ENCODE results near the gene RHOBTB1. TPM values are rescaled to one million over a fixed set of nuclear protein-coding genes. Genes with fewer than 3 reads are reported as not detected.
"Not testable (repeated sequence)": the region's sequence is repeated elsewhere in the genome, so short reads cannot be mapped to it uniquely, and the experiment has no call there.

Gene RHOBTB1
- total and polyA plus RNA-seq, 5 donors = 5.8 to 13.8 (median 9.7) TPM

DNA sequence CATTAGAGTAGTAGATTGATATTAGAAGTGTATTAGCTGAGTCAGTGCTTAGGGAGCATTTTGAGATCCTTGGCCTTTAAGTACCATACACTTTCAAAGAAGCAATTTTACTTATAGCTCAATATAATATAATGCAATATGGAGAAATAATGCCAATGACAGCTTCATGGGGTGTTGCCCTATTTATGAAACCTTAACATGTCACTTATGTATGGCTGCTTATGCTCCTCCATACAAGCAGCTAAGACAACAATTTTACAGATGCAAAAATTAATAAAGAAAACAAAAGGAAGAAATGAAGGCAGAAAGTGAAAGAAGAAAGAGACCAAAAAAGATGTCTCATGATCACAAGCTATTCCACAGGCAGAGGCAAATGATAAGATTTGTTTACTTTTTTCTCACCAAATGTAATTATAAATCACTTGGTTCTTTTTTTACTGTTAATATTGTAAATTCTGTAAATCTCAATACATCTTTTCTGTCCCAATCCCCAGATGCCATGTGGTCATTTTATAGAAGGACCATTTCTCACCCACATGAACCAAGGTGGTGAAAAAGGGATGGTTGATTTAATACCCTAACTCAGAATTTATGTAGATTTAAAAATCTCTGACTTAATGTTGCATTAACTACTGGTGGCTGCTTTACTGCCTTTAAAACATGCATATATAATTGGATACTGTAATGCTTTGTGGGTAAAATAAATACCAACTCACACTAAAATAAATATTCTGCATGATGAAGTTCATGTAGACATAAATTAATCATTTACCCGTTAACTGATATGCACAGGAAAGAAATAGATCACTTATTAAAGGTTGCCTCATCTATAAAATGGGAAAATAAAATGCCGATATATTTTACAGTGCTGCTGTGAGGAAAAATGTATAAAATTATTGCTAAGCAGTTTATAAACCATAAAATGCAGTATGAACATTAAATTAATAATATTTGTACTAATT is 33.5 kb upstream of the RHOBTB1 start:
- intact Hi-C loops (cut with DNase I) = no loop called here
- 95% methylated on average over 2 of the region's 2 CpGs for WGBS
- DNase-seq = no peak
- Histone ChIP-seq H3K9me3 (ENCODE audit: control insufficient read depth, low read length) (no peaks in the 10 kb centered on the region), H3K4me1 (ENCODE audit: control insufficient read depth, insufficient read depth, low read length) (peaks cover 2% of the 10 kb centered on the region), H3K27ac (ENCODE audit: low read length) (no peak overlapping the region), H3K27me3 (ENCODE audit: control insufficient read depth, insufficient read depth) (no peaks in the 10 kb centered on the region), H3K4me3 (ENCODE audit: low read length) (no peak overlapping the region)
- no peak for ATAC-seq

DNA sequence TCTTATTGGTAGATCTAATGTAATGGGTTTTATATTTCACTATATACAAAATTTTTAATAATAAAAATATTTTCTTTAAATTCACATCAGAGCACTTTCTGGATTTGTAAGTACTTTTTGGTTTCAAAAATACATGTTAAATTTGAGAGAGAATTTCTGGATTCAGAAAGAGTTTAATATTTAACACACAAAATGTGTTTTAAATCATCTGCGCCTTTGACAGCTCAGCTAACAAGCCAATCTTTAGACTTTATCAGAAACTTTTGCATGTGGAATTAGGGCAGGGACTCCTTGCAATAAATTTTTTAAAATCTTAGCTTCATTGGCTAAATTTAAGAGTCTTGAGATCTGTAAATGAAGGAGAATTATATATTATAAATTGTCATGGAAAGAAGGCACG is 32.7 kb upstream of the RHOBTB1 start:
- H3K27ac ChIP-seq (ENCODE audit: low read length) = no peak overlapping the region
- H3K4me3 ChIP-seq (ENCODE audit: low read length) = no peak overlapping the region
- H3K4me1 ChIP-seq (ENCODE audit: control insufficient read depth, insufficient read depth, low read length) = peaks cover 2% of the 10 kb centered on the region
- ATAC-seq = no peak
- DNase-seq = no peak
- H3K27me3 ChIP-seq (ENCODE audit: control insufficient read depth, insufficient read depth) = no peaks in the 10 kb centered on the region
- 75% methylated on average over 2 of the region's 2 CpGs for WGBS
- no peaks in the 10 kb centered on the region for H3K9me3 ChIP-seq (ENCODE audit: control insufficient read depth, low read length)
- intact Hi-C loops (cut with DNase I) = no loop called here

DNA sequence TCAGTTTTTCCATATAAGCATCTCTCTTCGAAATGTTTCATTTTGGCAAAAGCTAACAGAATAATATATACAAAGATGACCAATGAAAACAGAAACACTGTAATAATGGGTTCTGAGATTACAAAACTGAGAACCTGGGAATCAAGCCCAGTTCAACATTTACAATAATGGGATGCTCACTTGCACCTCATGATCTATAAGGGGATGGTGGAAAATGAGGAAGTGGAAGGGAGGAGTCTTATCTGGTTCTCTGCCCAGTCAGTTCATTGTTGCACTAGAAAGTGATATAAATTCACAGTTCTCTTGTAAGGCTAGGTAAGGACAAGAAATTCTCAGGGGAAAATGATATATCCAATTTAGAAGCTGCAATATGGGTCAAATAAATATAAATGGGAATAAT is 31.7 kb upstream of the RHOBTB1 start:
- Histone ChIP-seq H3K4me1 (ENCODE audit: control insufficient read depth, insufficient read depth, low read length) (peaks cover 2% of the 10 kb centered on the region), H3K27ac (ENCODE audit: low read length) (no peak overlapping the region), H3K27me3 (ENCODE audit: control insufficient read depth, insufficient read depth) (no peaks in the 10 kb centered on the region), H3K4me3 (ENCODE audit: low read length) (no peak overlapping the region), H3K9me3 (ENCODE audit: control insufficient read depth, low read length) (no peaks in the 10 kb centered on the region)
- ATAC-seq (no peak), DNase-seq (no peak)
- intact Hi-C loops (cut with DNase I) = no loop called here
- 66% methylated on average over 1 of the region's 1 CpG for WGBS

DNA sequence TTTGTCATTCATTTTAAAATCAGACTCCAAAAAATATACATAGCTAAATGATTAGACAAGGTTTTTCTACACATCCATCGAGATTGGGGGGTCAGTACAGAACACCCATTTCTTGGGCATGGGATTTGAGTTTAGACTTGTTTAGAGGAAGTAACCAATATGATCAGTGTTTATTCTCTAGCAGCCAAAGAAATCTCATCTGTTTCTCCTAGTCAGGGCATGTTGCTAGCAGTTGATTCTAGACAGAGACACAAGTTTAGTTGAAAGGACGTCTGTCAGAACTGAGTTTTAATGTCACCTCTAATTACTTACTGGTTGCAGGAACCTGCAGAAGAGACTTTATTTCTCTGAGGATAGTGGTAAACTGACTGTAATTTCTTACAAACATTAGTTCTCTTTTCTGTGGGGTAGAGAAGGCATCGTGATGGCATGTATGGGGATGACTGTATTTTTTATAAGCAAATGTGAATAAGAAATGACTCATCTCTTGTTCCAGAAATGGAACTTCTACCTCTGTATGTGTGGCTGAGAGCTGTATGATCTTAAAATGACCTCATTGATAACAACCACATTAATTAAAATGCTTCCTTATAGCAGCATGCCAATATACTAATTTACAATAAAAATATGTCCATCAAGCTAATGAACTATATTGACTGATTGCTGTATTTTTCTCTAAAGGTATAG is 30.6 kb upstream of the RHOBTB1 start:
- H3K4me1 ChIP-seq (ENCODE audit: control insufficient read depth, insufficient read depth, low read length) = no peaks in the 10 kb centered on the region
- intact Hi-C loops (cut with DNase I) = no loop called here
- WGBS = 58% methylated on average over 3 of the region's 3 CpGs
- no peaks in the 10 kb centered on the region for H3K27me3 ChIP-seq (ENCODE audit: control insufficient read depth, insufficient read depth)
- DNase-seq (no peak), ATAC-seq (no peak)
- H3K9me3 ChIP-seq (ENCODE audit: control insufficient read depth, low read length) = no peaks in the 10 kb centered on the region
- no peak overlapping the region for H3K4me3 ChIP-seq (ENCODE audit: low read length)
- no peak overlapping the region for H3K27ac ChIP-seq (ENCODE audit: low read length)

DNA sequence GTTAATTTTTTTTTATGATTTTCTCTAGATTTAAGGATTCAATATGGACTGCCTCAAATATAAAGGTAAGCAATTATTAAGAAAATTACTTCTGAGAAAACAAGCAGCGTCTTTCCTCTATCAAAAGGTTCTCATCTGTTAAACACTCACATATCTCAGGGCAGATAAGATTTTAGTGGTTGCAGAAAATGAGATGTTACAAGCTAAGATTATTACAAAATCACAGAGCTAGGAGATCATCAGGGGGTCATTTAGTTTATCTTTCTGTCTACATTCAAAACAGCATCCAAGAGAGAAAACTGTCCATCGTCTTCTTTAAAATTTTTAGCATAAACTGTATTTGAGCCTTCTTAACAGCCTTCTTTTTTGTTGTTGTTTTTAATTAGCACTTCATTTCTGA is 29.1 kb upstream of the RHOBTB1 start:
- no peaks in the 10 kb centered on the region for H3K27me3 ChIP-seq (ENCODE audit: control insufficient read depth, insufficient read depth)
- intact Hi-C loops (cut with DNase I) = no loop called here
- DNase-seq = no peak
- H3K4me3 ChIP-seq (ENCODE audit: low read length) = no peak overlapping the region
- H3K9me3 ChIP-seq (ENCODE audit: control insufficient read depth, low read length) = no peaks in the 10 kb centered on the region
- no peak overlapping the region for H3K27ac ChIP-seq (ENCODE audit: low read length)
- no peaks in the 10 kb centered on the region for H3K4me1 ChIP-seq (ENCODE audit: control insufficient read depth, insufficient read depth, low read length)
- no peak for ATAC-seq
- WGBS = 88% methylated on average over 2 of the region's 2 CpGs

DNA sequence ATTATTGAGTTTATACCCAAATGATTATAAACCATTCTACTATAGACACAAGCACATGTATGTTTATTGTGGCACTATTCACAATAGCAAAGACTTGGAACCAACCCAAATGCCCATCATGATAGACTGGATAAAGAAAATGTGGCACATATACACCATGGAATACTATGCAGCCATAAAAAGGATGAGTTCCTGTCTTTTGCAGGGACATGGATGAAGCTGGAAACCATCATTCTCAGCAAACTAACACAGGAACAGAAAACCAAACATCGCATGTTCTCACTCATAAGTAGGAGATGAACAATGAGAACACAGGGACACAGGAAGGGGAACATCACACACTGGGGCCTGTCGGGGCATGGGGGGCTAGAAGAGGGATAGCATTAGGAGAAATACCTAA is 28.2 kb upstream of the RHOBTB1 start:
- H3K9me3 ChIP-seq (ENCODE audit: control insufficient read depth, low read length); H3K27me3 ChIP-seq (ENCODE audit: control insufficient read depth, insufficient read depth); H3K4me3 ChIP-seq (ENCODE audit: low read length); H3K27ac ChIP-seq (ENCODE audit: low read length); H3K4me1 ChIP-seq (ENCODE audit: control insufficient read depth, insufficient read depth, low read length); DNase-seq; ATAC-seq; intact Hi-C loops (cut with DNase I): not testable (repeated sequence)
- 97% methylated on average over 2 of the region's 2 CpGs for WGBS

DNA sequence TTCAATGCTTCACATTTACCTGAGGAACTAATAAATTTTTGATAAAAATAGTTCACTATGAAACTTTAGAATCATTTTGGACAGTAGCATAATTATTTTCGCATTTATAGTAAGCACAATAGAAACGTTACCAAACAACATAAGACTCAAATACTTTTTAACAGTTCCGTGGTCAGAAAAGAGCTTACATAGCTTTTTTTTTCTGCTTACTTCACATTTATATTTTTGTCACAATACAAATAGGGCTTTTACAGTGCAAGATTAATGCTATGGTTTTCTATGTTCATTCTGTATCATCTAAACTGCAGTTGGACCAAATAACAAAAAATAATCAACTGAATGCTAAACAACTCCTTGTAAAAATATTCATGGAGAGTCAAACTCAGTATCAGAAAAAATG is 26.5 kb upstream of the RHOBTB1 start:
- Histone ChIP-seq H3K4me1 (ENCODE audit: control insufficient read depth, insufficient read depth, low read length) (no peaks in the 10 kb centered on the region), H3K4me3 (ENCODE audit: low read length) (no peak overlapping the region), H3K27me3 (ENCODE audit: control insufficient read depth, insufficient read depth) (no peaks in the 10 kb centered on the region), H3K9me3 (ENCODE audit: control insufficient read depth, low read length) (no peaks in the 10 kb centered on the region), H3K27ac (ENCODE audit: low read length) (no peak overlapping the region)
- DNase-seq = no peak
- ATAC-seq = no peak
- intact Hi-C loops (cut with DNase I) = no loop called here
- 85% methylated on average over 3 of the region's 3 CpGs for WGBS

DNA sequence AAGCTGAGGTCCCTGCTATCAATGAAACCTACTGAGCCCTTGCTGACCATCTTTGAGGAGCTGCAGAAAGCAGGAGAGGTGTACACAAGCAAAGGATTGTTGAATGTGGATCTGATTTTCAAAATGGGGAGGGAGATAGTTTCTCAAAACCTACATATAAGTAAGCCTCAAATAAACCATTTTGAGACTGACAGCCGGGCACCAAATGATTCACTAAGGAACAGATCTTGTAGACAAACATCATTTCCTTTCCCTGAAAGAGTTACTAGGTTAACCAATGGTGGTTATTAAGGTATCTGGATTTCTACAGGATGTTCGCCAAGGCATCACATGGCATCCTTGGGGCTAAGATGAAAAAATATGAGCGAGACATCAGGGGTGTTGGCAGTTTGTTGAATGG is 24.5 kb upstream of the RHOBTB1 start:
- WGBS = 96% methylated on average over 3 of the region's 3 CpGs
- DNase-seq = no peak
- intact Hi-C loops (cut with DNase I) = loop anchor here in 2 of 4 donors (10.0 kb wide), 1 partner anchor 316 kb away; no protein-coding TSS in a partner anchor

DNA sequence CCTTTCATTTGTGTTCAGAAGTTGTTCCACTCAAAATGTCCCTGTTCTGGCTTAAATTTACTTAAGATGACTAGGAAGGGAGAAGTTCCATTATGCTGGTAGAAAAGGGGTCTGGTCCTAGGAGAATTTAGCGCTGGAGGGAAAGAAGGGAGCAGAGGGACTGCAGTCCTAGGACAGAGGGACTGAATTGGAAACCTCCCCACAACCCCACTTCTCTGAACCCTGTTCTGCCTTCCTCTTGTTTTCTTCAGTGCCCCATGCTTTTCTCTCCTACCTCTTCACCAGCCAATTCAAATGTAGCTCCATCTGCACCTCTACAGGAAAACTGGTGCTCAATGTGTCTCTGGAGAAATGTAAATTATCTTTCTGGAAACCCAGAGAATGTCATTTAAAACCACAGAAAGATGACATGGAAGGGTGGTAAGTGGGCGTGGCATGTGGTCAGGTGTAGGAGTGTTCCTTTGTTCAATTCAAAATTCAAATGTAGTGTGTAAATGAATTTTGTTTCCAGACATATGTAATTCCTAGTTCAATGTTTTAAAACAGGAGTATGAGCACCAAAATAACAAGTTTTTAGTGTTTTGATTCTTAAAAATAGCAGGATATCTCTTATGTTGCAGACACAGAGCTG is 24.0 kb upstream of the RHOBTB1 start:
- 67% methylated on average over 2 of the region's 2 CpGs for WGBS
- DNase-seq (no peak), ATAC-seq (no peak)

More for the DNA sequence above, 24.5 kb upstream of the RHOBTB1 start:
- H3K4me3 ChIP-seq (ENCODE audit: low read length) = no peak overlapping the region
- ATAC-seq = no peak
- H3K27ac ChIP-seq (ENCODE audit: low read length) = no peak overlapping the region
- H3K9me3 ChIP-seq (ENCODE audit: control insufficient read depth, low read length) = no peaks in the 10 kb centered on the region
- no peaks in the 10 kb centered on the region for H3K4me1 ChIP-seq (ENCODE audit: control insufficient read depth, insufficient read depth, low read length)
- no peaks in the 10 kb centered on the region for H3K27me3 ChIP-seq (ENCODE audit: control insufficient read depth, insufficient read depth)

DNA sequence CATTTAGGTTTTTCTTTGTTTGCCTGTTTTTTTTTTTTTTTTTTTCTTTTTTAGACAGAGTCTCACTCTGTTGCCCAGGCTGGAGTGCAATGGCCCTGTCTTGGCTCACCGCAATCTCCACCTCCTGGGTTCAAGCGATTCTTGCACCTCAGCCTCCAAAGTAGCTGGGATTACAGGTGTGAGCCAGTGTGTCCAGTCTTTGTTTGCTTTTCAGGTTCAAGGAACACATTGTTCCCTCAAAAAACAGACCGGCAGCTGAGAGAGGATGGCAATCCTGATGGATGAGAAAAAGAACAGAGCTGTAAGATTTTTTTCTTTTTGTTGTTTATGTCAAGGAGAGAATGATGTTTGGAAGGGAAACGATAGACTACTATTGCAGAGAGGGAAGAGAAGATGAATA is 23.3 kb upstream of the RHOBTB1 start:
- DNase-seq = no peak
- Histone ChIP-seq H3K4me1 (ENCODE audit: control insufficient read depth, insufficient read depth, low read length) (no peaks in the 10 kb centered on the region), H3K27me3 (ENCODE audit: control insufficient read depth, insufficient read depth) (no peaks in the 10 kb centered on the region), H3K4me3 (ENCODE audit: low read length) (no peak overlapping the region), H3K9me3 (ENCODE audit: control insufficient read depth, low read length) (no peaks in the 10 kb centered on the region), H3K27ac (ENCODE audit: low read length) (no peak overlapping the region)
- intact Hi-C loops (cut with DNase I) = loop anchor here in 2 of 4 donors (10.0 kb wide), 1 partner anchor 318 kb away; no protein-coding TSS in a partner anchor
- 94% methylated on average over 4 of the region's 4 CpGs for WGBS
- ATAC-seq = no peak

More for the DNA sequence above, 24.0 kb upstream of the RHOBTB1 start:
- no peak overlapping the region for H3K27ac ChIP-seq (ENCODE audit: low read length)
- intact Hi-C loops (cut with DNase I) = loop anchor here in 2 of 4 donors (10.0 kb wide), 1 partner anchor 317 kb away; no protein-coding TSS in a partner anchor
- no peaks in the 10 kb centered on the region for H3K9me3 ChIP-seq (ENCODE audit: control insufficient read depth, low read length)
- H3K4me3 ChIP-seq (ENCODE audit: low read length) = no peak overlapping the region
- no peaks in the 10 kb centered on the region for H3K27me3 ChIP-seq (ENCODE audit: control insufficient read depth, insufficient read depth)
- H3K4me1 ChIP-seq (ENCODE audit: control insufficient read depth, insufficient read depth, low read length) = no peaks in the 10 kb centered on the region

DNA sequence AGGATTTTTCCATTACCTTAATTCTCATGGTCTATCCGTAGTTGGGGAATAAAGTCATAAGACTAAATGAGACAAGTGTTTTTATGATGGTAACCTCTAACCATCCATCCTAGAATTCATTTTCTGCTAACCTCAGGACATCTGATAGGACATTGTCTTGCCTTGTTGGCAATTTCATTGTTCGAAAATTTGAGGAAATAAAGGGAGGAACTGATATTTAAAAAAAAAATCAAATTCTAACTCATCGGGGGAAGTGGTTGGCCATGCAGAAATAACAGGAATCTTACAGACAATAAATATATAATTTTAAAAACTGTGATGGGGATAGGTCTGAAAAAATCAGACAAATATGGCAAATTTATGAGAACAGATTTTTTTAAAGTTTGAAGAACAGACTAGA is 21.7 kb upstream of the RHOBTB1 start:
- no peak overlapping the region for H3K4me3 ChIP-seq (ENCODE audit: low read length)
- intact Hi-C loops (cut with DNase I) = loop anchor here in 3 of 4 donors (2.0 to 10.0 kb wide), 2 partner anchors 149 to 319 kb away; no protein-coding TSS in a partner anchor
- no peak for ATAC-seq
- no peak for DNase-seq
- H3K27ac ChIP-seq (ENCODE audit: low read length) = no peak overlapping the region
- WGBS = 78% methylated on average over 3 of the region's 3 CpGs
- H3K27me3 ChIP-seq (ENCODE audit: control insufficient read depth, insufficient read depth) = no peaks in the 10 kb centered on the region
- H3K4me1 ChIP-seq (ENCODE audit: control insufficient read depth, insufficient read depth, low read length) = no peaks in the 10 kb centered on the region
- no peaks in the 10 kb centered on the region for H3K9me3 ChIP-seq (ENCODE audit: control insufficient read depth, low read length)

Data from right cardiac atrium (tissue), 5 donors.